GM12878 (cell line): Measurements from ENCODE around the gene CCDC80. TPM values are rescaled to one million over a fixed set of nuclear protein-coding genes. Genes with fewer than 3 reads are reported as not detected.

Experiments used
- ATAC-seq: fragments of 200-7000 bp; cut with Tn5 transposase; 3 replicates; pipeline ENCODE4 v1.9.1; 2020; ENCODE audit warnings: mild to moderate bottlenecking, moderate library complexity
- BruUV-seq: library from RNA; stranded (reverse); fragments of 400-500 nt; replicated peaks from 2 replicates; lab custom pipeline; 2021; lab: Mats Ljungman, UMichigan
- CTCF ChIA-PET: fragments of 300-600 bp; sonication (Branson Sonifier 250); formaldehyde crosslinking; extraction: SDS; loops from one replicate; lab custom pipeline; 2021; ENCODE audit warnings: inconsistent platforms; lab: Yijun Ruan, JAX
- POLR2A ChIA-PET: fragments of 350-600 bp; formaldehyde crosslinking; extraction: SDS; loops from one replicate; lab custom pipeline; 2021; ENCODE audit warnings: inconsistent platforms; lab: Charles Lee
- RAD21 ChIA-PET: fragments of 300-600 bp; sonication (Branson Sonifier 250); formaldehyde crosslinking; loops from one replicate; lab custom pipeline; 2023; ENCODE audit warnings: antibody characterized with exemption; ENCODE audit not compliant: unreplicated experiment; lab: Charles Lee
- SMC1A ChIA-PET: fragments of 300-600 bp; sonication (Branson Sonifier 250); formaldehyde crosslinking; loops from one replicate; lab custom pipeline; 2023; ENCODE audit not compliant: unreplicated experiment, uncharacterized antibody; lab: Charles Lee
- DNase-seq: peaks from one replicate; pipeline ENCODE4 v3.0.0-alpha.2; 2011; ENCODE audit warnings: low read depth, low spot score
- FAIRE-seq: peaks from 3 replicates; lab custom pipeline; 2011; peaks lifted over from hg19 to GRCh38; lab: Jason Lieb, UNC
- H2AFZ ChIP-seq: 2 replicates; pipeline ENCODE4 v1.6.0; 2011; ENCODE audit warnings: low read depth, low read length, control low read depth; ENCODE audit not compliant: control insufficient read depth
- H3K27ac ChIP-seq: 2 replicates; pipeline ENCODE4 v1.5.1; 2011; ENCODE audit warnings: control low read depth; ENCODE audit not compliant: control insufficient read depth, insufficient read depth
- H3K27me3 ChIP-seq, 2 experiments: replicated peaks in 1 of 2; 2 replicates each; pipeline versions ENCODE4 v1.6.0 to v1.6.1; 2011; ENCODE audit warnings: low read length in 1 of 2; ENCODE audit not compliant: control insufficient read depth in 2 of 2, insufficient read depth in 2 of 2
- H3K36me3 ChIP-seq, 2 experiments: 2 replicates each; pipeline ENCODE4 v1.5.1; 2011; ENCODE audit warnings: low read length in 1 of 2; ENCODE audit not compliant: control insufficient read depth in 2 of 2, insufficient read depth in 2 of 2
- H3K4me1 ChIP-seq: 2 replicates; pipeline ENCODE4 v1.6.1; 2011; ENCODE audit warnings: mild to moderate bottlenecking, low read length, moderate library complexity, mixed read lengths; ENCODE audit not compliant: control insufficient read depth, insufficient read depth
- H3K4me2 ChIP-seq: 2 replicates; pipeline ENCODE4 v1.6.0; 2011; ENCODE audit warnings: control low read depth; ENCODE audit not compliant: control insufficient read depth, insufficient read depth
- H3K4me3 ChIP-seq: fragments of 200-600 bp; sonication (generic); 2 replicates; pipeline ENCODE4 v1.5.1; 2016
- H3K79me2 ChIP-seq: 2 replicates; pipeline ENCODE4 v1.6.0; 2011; ENCODE audit warnings: low read length; ENCODE audit not compliant: control insufficient read depth, insufficient read depth
- H3K9ac ChIP-seq: 2 replicates; pipeline ENCODE4 v1.8.0; 2011; ENCODE audit warnings: low read length, control low read depth, mixed read lengths; ENCODE audit not compliant: control insufficient read depth, insufficient read depth
- H3K9me3 ChIP-seq: replicated peaks from 3 replicates; pipeline ENCODE4 v1.5.1; 2011; ENCODE audit warnings: mild to moderate bottlenecking, low read length; ENCODE audit not compliant: control insufficient read depth, insufficient read depth
- H4K20me1 ChIP-seq: 2 replicates; pipeline ENCODE4 v1.6.0; 2011; ENCODE audit not compliant: control insufficient read depth, insufficient read depth
- ATF7 ChIP-seq: fragments of 450-650 bp; IDR thresholded peaks from 2 replicates; pipeline ENCODE4 v1.6.1; 2016; ENCODE audit warnings: low read depth, mild to moderate bottlenecking
- CBFB ChIP-seq: IDR thresholded peaks from 2 replicates; pipeline ENCODE4 v1.6.1; 2016; ENCODE audit warnings: antibody characterized with exemption, low read depth
- CEBPB ChIP-seq, 2 experiments: fragments of 150-350 bp in 1 of 2; IDR thresholded peaks; 2 replicates each; pipeline ENCODE4 v1.6.1; 2012 to 2014; ENCODE audit warnings: low read depth in 2 of 2, low read length in 2 of 2, borderline replicate concordance in 1 of 2, inconsistent platforms in 1 of 2
- CEBPZ ChIP-seq: fragments of 150-350 bp; IDR thresholded peaks from 2 replicates; pipeline ENCODE4 v1.6.1; 2016; ENCODE audit warnings: low read depth, low read length
- DPF2 ChIP-seq: fragments of 450-650 bp; IDR thresholded peaks from 2 replicates; pipeline ENCODE4 v1.6.1; 2017; ENCODE audit warnings: mild to moderate bottlenecking
- GATAD2B ChIP-seq: fragments of 450-650 bp; conservative IDR thresholded peaks from 2 replicates; pipeline ENCODE4 v1.6.1; 2017; ENCODE audit warnings: low read depth, mild to moderate bottlenecking, moderate library complexity
- NFYA ChIP-seq: IDR thresholded peaks from 2 replicates; pipeline ENCODE4 v1.6.1; 2011; ENCODE audit warnings: low read depth, mild to moderate bottlenecking, low read length, improper control_type of control experiment, borderline replicate concordance
- NR2C2 ChIP-seq: IDR thresholded peaks from 2 replicates; pipeline ENCODE4 v1.6.1; 2011; ENCODE audit warnings: borderline replicate concordance, low read depth; ENCODE audit not compliant: control insufficient read depth, insufficient read length
- PML ChIP-seq: IDR thresholded peaks from 2 replicates; pipeline ENCODE4 v1.6.1; 2012; ENCODE audit warnings: low read length, inconsistent platforms
- RAD51 ChIP-seq: fragments of 450-650 bp; IDR thresholded peaks from 2 replicates; pipeline ENCODE4 v1.6.1; 2016; ENCODE audit warnings: moderate library complexity, mild to moderate bottlenecking, inconsistent platforms
- ZBTB40 ChIP-seq: fragments of 450-650 bp; IDR thresholded peaks from 2 replicates; pipeline ENCODE4 v1.6.1; 2016; ENCODE audit warnings: mild to moderate bottlenecking, moderate library complexity, borderline replicate concordance
- ZNF622 ChIP-seq: fragments of 450-650 bp; IDR thresholded peaks from 2 replicates; pipeline ENCODE4 v1.6.1; 2017; ENCODE audit warnings: mild to moderate bottlenecking, inconsistent platforms
- WGBS: methylation state at CpG from one replicate; pipeline ENCODE4 v1.1.6; 2016; ENCODE audit warnings: low lambda C conversion rate; ENCODE audit not compliant: insufficient replicate concordance, insufficient coverage; ENCODE audit errors: missing lambda C conversion rate; 5-methylcytosine and 5-hydroxymethylcytosine counted together
- in situ Hi-C: fragments of 300-500 bp; cut with MboI; formaldehyde crosslinking; loops from 9 replicates; pipeline ENCODE4 v1.14.3; 2018; ENCODE audit warnings: mixed read lengths
- intact Hi-C: fragments of 100-400 bp; cut with micrococcal nuclease; formaldehyde crosslinking; loops from one replicate; pipeline ENCODE4 v1.14.2; 2022; ENCODE audit not compliant: unreplicated experiment
- polyA plus RNA-seq, 11 experiments: library from polyadenylated mRNA; depleted of rRNA in 4 of 11; unstranded in 6 of 11; stranded (reverse) in 5 of 11; fragments of >200 nt; fragmentation: Nextera tagmentation in 4 of 11; fragmentation: Illumina TruSeq in 1 of 11; extraction: Ambion mirVana in 4 of 11; extraction: Trizol in 1 of 11; gene quantifications; 1 replicate in 1 of 11; 2 replicates in 10 of 11; pipeline versions ENCODE4 v1.2.1 to v1.2.3, GENCODE V29; 2011 to 2016; ENCODE audit warnings: inconsistent platforms in 2 of 11, missing spikeins in 2 of 11, low read depth in 1 of 11
- total RNA-seq, 4 experiments: library from RNA; depleted of rRNA in 3 of 4; stranded (reverse); fragments of >200 nt in 3 of 4; fragmentation: Illumina TruSeq in 1 of 4; extraction: Trizol in 1 of 4; gene quantifications; 2 replicates each; pipeline versions ENCODE4 v1.2.1 to v1.2.3, GENCODE V29; 2013 to 2021

The CCDC80 gene
- total and polyA plus RNA-seq, 10 of the 15 experiments (the other 5 are each of a cell fraction or from before 2014, with no cell fraction given) = 0.01 to 0.59 (median 0.21) TPM; not detected in 5

GRCh38 chr3:112688819-112689218 lies 47.9 kb upstream of the CCDC80 start (continued):
- TF ChIP-seq ZBTB40 = no peak
- TF ChIP-seq ATF7 = no peak
- no peak for TF ChIP-seq CEBPB (IDR thresholded peaks at IDR 0.05; ENCODE audit: borderline replicate concordance in 1 of 2, low read depth in 2 of 2, low read length in 2 of 2)
- no peak for TF ChIP-seq CBFB
- no peak for TF ChIP-seq GATAD2B
- TF ChIP-seq, all 136 proteins: peak for 0

- Histone ChIP-seq H2AFZ (no peak overlapping the region), H3K79me2 (no peaks in the 10 kb centered on the region), H3K27me3 (peaks cover 5 to 6% of the 10 kb centered on the region in 2 experiments; a peak in 3 of 4 replicates), H3K4me3 (no peak overlapping the region), H3K36me3 (no peaks in the 10 kb centered on the region), H3K9ac (no peak overlapping the region), H4K20me1 (no peaks in the 10 kb centered on the region), H3K9me3 (no peaks in the 10 kb centered on the region; the same call in 2 of the 3 replicates), H3K4me2 (no peak overlapping the region), H3K4me1 (no peaks in the 10 kb centered on the region), H3K27ac (no peak overlapping the region)
- no peak for DNase-seq
- BruUV-seq = no TSS peak
- ChIA-PET CTCF (interaction anchor here (1.0 kb wide), 1 partner anchor 11 kb away, joined by 3 read pairs; no protein-coding TSS in a partner anchor), POLR2A (no interaction called here), SMC1A (interaction anchor here (1.3 kb wide), 1 partner anchor 81 kb away, joined by 3 read pairs; no protein-coding TSS in a partner anchor), RAD21 (no interaction called here)
- ATAC-seq = no peak
- FAIRE-seq = no peak
- intact Hi-C loops = no loop called here
- in situ Hi-C loops = no loop called here
- TF ChIP-seq RAD51 (no peak), DPF2 (no peak), PML (no peak), ZNF622 (no peak), NR2C2 (no peak), NFYA (no peak), CEBPZ (no peak)
- WGBS = 42% methylated on average over 2 of the region's 2 CpGs
These were observed 47.3 kb upstream of the CCDC80 start for GRCh38 chr3:112688085-112688769.
